Lower leg skin (tissue), 4 donors: ENCODE measurements around the gene SCAF8. TPM values are rescaled to one million over a fixed set of nuclear protein-coding genes. Genes with fewer than 3 reads are reported as not detected.
"Not testable (repeated sequence)": the region's sequence is repeated elsewhere in the genome, so short reads cannot be mapped to it uniquely, and the experiment has no call there.

Experiments used
- DNase-seq, 2 donors: peaks; one replicate each; pipeline ENCODE4 v3.0.0-alpha.2; 2019; ENCODE audit warnings: low spot score in 2 of 2
- H3K4me3 ChIP-seq: fragments of 200-600 bp; sonication (generic); 2 replicates; pipeline ENCODE4 v1.5.1; 2017; ENCODE audit warnings: mild to moderate bottlenecking, low read depth; ENCODE audit not compliant: poor library complexity, severe bottlenecking
- CTCF ChIP-seq, 3 donors: fragments of 450-650 bp; IDR thresholded peaks; one replicate each; pipeline ENCODE4 v1.5.1; 2016; ENCODE audit warnings: antibody characterized with exemption in 3 of 3, mild to moderate bottlenecking in 3 of 3, moderate library complexity in 2 of 3
- POLR2A ChIP-seq, 2 donors: fragments of 450-650 bp; IDR thresholded peaks; one replicate each; pipeline ENCODE4 v1.6.1; 2016 to 2017; ENCODE audit warnings: antibody characterized with exemption in 2 of 2, mild to moderate bottlenecking in 1 of 2, moderate library complexity in 1 of 2
- WGBS, 2 donors: methylation state at CpG; one replicate each; pipeline ENCODE4 v1.1.5; 2018; 5-methylcytosine and 5-hydroxymethylcytosine counted together
- intact Hi-C: fragments of 100-400 bp; cut with DNase I; formaldehyde crosslinking; loops from one replicate; pipeline ENCODE4 v1.15.0; 2023; ENCODE audit warnings: low total_unique reads
- total RNA-seq, 4 donors: library from RNA; depleted of rRNA; stranded (reverse); fragments of >200 nt; gene quantifications; one replicate each; pipeline ENCODE4 v1.1.0, GENCODE V29; 2016

Gene SCAF8
- total RNA-seq, 4 donors from 2014 or later = 31.4 to 45.3 (median 41.3) TPM

- H3K4me3 ChIP-seq = no peak overlapping the region
- intact Hi-C loops = no loop called here
- no peak for DNase-seq
- TF ChIP-seq CTCF (IDR thresholded peaks at IDR 0.05) (no peak), POLR2A (IDR thresholded peaks at IDR 0.05) (no peak)
- WGBS, 2 donors = 76 to 80% methylated on average over 4 of the region's 4 CpGs
Observed at GRCh38 chr6:154742891-154743290, 9.7 kb downstream of the SCAF8 start.

GRCh38 chr6:154744029-154744745 is 11.0 kb downstream of the SCAF8 start:
- DNase-seq, H3K4me3 ChIP-seq, intact Hi-C loops: not testable (repeated sequence)
- 93 to 95% methylated on average over 7 of the region's 7 CpGs for WGBS, 2 donors

GRCh38 chr6:154745243-154745642 is 12.0 kb downstream of the SCAF8 start:
- DNase-seq = no peak
- no peak overlapping the region for H3K4me3 ChIP-seq
- 96 to 98% methylated on average over 2 of the region's 2 CpGs for WGBS, 2 donors
- TF ChIP-seq CTCF (IDR thresholded peaks at IDR 0.05) (no peak), POLR2A (IDR thresholded peaks at IDR 0.05) (no peak)
- intact Hi-C loops = no loop called here

GRCh38 chr6:154749341-154749740 is 16.1 kb downstream of the SCAF8 start:
- intact Hi-C loops = no loop called here

GRCh38 chr6:154751011-154751800 is 18.0 kb downstream of the SCAF8 start:
- intact Hi-C loops = no loop called here
- no peak overlapping the region for H3K4me3 ChIP-seq
- WGBS, 2 donors = 79 to 83% methylated on average over 13 of the region's 13 CpGs

More at GRCh38 chr6:154749341-154749740, 16.1 kb downstream of the SCAF8 start:
- H3K4me3 ChIP-seq = no peak overlapping the region
- 91 to 96% methylated on average over 3 of the region's 3 CpGs for WGBS, 2 donors
- TF ChIP-seq CTCF (IDR thresholded peaks at IDR 0.05) = no peak
- no peak for TF ChIP-seq POLR2A (IDR thresholded peaks at IDR 0.05)
- no peak for DNase-seq

More at GRCh38 chr6:154751011-154751800, 18.0 kb downstream of the SCAF8 start:
- no peak for DNase-seq
- TF ChIP-seq POLR2A (IDR thresholded peaks at IDR 0.05) (no peak), CTCF (IDR thresholded peaks at IDR 0.05) (no peak)
